ENCODE results near the gene SERINC5. TPM values are rescaled to one million over a fixed set of nuclear protein-coding genes. Genes with fewer than 3 reads are reported as not detected.

The SERINC5 gene
- total RNA-seq, 1 experiment from 2014 or later = 128 TPM

GRCh38 chr5:80231693-80232092 is 24.2 kb downstream of the SERINC5 start:
- TF ChIP-seq ZNF317 (CRISPR knock-in tag; IDR thresholded peaks at IDR 0.05; ENCODE audit: borderline replicate concordance, low read depth) = no peak
- TF ChIP-seq ZNF121 (CRISPR knock-in tag; IDR thresholded peaks at IDR 0.05) = peak; percentile 97
- Mint-ChIP-seq H3K9me3 (no peaks in the 10 kb centered on the region), H3K36me3 (peaks cover 8% of the 10 kb centered on the region; the same call in 1 of the 2 replicates), H3K4me1 (peaks cover 55% of the 10 kb centered on the region), H3K27ac (peak overlapping the region; percentile 43; the same call in 1 of the 2 replicates), H3K27me3 (ENCODE audit: low read depth) (no peaks in the 10 kb centered on the region; the same call in 1 of the 2 replicates), H3K4me3 (no peak overlapping the region)
- ChIA-PET CTCF (no interaction called here), POLR2A (no interaction called here)
- DNase-seq (ENCODE audit: low spot score) (no peak), ATAC-seq (no peak)

GRCh38 chr5:80231243-80231642 is 24.6 kb downstream of the SERINC5 start:
- DNase-seq (ENCODE audit: low spot score) = no peak
- peaks cover 8% of the 10 kb centered on the region; the same call in 1 of the 2 replicates for H3K36me3 Mint-ChIP-seq
- H3K4me3 Mint-ChIP-seq = no peak overlapping the region
- no peak for ATAC-seq
- peak overlapping the region; percentile 43; the same call in 1 of the 2 replicates for H3K27ac Mint-ChIP-seq
- TF ChIP-seq PRDM15 (CRISPR knock-in tag; IDR thresholded peaks at IDR 0.05) (no peak), ETV6 (CRISPR knock-in tag; IDR thresholded peaks at IDR 0.05) (no peak), NFE2L1 (CRISPR knock-in tag; IDR thresholded peaks at IDR 0.05) (no peak), ZNF219 (CRISPR knock-in tag; IDR thresholded peaks at IDR 0.05; ENCODE audit: borderline replicate concordance) (no peak), NR3C1 (CRISPR knock-in tag; conservative IDR thresholded peaks at IDR 0.05; ENCODE audit: low read depth) (no peak), E2F4 (CRISPR knock-in tag; IDR thresholded peaks at IDR 0.05; ENCODE audit: borderline replicate concordance, low read depth) (no peak), ZNF396 (CRISPR knock-in tag; IDR thresholded peaks at IDR 0.05; ENCODE audit: borderline replicate concordance) (no peak), ESRRA (CRISPR knock-in tag; IDR thresholded peaks at IDR 0.05; ENCODE audit: borderline replicate concordance) (no peak), NR2C2 (CRISPR knock-in tag; IDR thresholded peaks at IDR 0.05) (no peak), SP1 (CRISPR knock-in tag; conservative IDR thresholded peaks at IDR 0.05) (no peak), SMAD3 (CRISPR knock-in tag; IDR thresholded peaks at IDR 0.05; ENCODE audit: borderline replicate concordance) (no peak), NR1H2 (CRISPR knock-in tag; IDR thresholded peaks at IDR 0.05) (no peak), MLX (CRISPR knock-in tag; IDR thresholded peaks at IDR 0.05) (no peak), ZNF232 (CRISPR knock-in tag; IDR thresholded peaks at IDR 0.05) (no peak), ZNF671 (CRISPR knock-in tag; IDR thresholded peaks at IDR 0.05) (no peak), ELF4 (CRISPR knock-in tag; IDR thresholded peaks at IDR 0.05; ENCODE audit: low read depth) (no peak)
- peaks cover 57% of the 10 kb centered on the region for H3K4me1 Mint-ChIP-seq
- ChIA-PET CTCF (no interaction called here), POLR2A (no interaction called here)
- no peaks in the 10 kb centered on the region; the same call in 1 of the 2 replicates for H3K27me3 Mint-ChIP-seq (ENCODE audit: low read depth)
- H3K9me3 Mint-ChIP-seq = no peaks in the 10 kb centered on the region

All from WTC11 (cell line).